GM18861 (cell line): Measurements from ENCODE around the gene PON1.

Experiments used
- ATAC-seq: cut with Tn5 transposase; IDR thresholded peaks from one replicate; pipeline ENCODE4 v1.9.1; 2021; ENCODE audit not compliant: unreplicated experiment

The PON1 gene

GRCh38 chr7:95261895-95262415, 62.4 kb downstream of the PON1 start:
- no peak for ATAC-seq

GRCh38 chr7:95255691-95256090, 68.6 kb downstream of the PON1 start:
- ATAC-seq, result no peak

GRCh38 chr7:95253986-95254385, 70.3 kb downstream of the PON1 start:
- ATAC-seq, result no peak

GRCh38 chr7:95251966-95252365, 72.4 kb downstream of the PON1 start:
- ATAC-seq, result no peak

- no peak for ATAC-seq
Measured at GRCh38 chr7:95250571-95250970, 73.8 kb downstream of the PON1 start.
